Measurements from ENCODE around the gene MAP4.

MAP4 gene

DNA sequence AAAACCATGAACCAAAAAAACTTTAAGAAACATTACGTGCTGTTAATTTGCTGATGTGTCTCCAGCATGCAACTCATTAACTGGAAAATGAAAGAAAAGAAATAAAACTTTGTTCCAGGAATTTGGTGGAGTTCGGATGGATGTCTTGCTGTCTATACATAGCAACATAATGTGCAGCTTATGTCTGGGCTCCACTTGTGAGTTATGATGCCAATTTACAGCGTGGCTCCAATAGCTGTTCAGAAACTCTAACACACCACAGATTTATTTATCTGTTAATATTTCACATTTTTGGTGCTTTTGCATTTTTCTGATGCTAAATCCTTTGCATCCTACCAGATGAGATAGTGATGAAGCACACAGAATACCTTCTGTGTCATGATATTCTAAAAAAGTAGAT is 45.1 kb downstream of the MAP4 start:
- no peak for DNase-seq (ENCODE audit: low read depth in 2 of 2)

GRCh38 chr3:47964740-47965139 is 51.5 kb downstream of the MAP4 start:
- DNase-seq (ENCODE audit: low read depth in 2 of 2): no peak

DNA sequence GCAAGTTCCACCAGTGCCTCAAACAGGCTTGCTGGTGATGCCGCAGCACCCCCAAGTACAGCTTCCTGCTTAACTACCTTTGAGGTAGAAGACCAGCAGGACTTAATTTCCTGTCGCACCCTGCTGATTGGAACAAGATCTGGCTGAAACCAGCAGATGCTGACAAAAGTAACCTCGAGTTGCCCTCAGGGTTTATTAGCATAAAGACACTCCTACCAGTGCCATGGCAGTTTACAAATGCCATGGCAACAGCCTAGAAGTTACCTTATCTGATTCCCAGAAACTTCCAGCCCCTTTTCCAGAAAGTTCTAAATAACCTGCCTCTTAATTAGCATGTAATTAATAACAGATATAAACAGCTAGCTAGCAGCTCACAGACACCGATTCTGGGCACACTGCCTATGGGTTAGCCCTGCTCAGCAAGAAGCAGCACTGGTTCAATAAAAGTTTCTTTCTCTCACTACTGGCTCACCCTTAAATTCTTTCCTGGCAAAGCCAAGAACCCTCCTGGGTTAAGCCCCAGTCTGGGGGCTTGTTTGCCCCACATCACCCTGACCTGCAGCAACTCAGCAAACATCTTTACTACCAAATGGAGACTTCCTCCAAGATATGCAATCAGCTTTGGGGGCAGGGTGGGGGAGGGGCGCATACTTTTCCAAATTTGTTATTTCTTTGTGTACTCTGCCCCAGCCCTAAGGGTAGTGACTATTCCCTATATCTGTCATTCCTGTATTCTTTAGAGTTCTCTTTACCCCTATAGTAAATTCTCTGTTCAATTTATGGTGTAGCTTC is 54.2 kb downstream of the MAP4 start:
- no peak for DNase-seq (ENCODE audit: low read depth in 2 of 2)

DNA sequence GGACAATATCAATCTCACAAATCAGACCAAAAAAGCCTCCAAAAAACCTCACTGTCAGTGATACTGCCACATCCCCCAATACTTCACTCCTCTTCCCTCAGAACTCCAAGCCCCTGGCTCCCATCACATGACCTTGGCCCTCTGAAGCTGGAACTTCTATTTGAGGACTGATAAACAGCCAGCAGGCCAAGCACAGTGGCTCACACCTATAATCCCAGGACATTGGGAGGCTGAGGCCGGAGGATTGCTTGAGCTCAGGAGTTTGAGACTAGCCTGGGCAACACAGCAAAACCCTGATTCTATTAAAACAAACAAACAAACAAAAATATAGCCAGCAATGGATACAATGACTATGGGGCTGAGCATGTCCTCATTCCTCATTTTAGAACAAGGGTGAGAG is 55.2 kb downstream of the MAP4 start:
- no peak for DNase-seq (ENCODE audit: low read depth in 2 of 2)

DNA sequence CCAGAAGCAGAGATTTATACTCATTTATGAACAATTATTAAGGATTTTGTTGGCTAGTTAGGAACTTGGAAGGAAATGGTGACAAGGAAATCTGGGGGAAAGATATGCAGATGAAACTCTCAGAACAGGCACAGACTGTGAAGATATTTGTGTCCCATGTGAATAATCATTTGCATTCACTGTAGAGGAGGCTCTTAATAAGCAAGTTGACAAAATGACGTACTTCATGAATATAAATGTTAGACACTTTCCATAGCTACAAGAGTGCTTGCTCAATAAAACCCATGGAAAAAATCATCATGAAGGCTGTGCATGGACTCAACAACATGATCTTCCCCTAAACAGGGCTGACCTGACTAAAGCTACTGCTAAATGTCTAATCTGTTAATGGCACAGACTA is 59.7 kb downstream of the MAP4 start:
- DNase-seq (ENCODE audit: low read depth in 2 of 2): no peak

GRCh38 chr3:47954567-47954966 is 61.6 kb downstream of the MAP4 start:
- no peak for DNase-seq (ENCODE audit: low read depth in 2 of 2)

DNA sequence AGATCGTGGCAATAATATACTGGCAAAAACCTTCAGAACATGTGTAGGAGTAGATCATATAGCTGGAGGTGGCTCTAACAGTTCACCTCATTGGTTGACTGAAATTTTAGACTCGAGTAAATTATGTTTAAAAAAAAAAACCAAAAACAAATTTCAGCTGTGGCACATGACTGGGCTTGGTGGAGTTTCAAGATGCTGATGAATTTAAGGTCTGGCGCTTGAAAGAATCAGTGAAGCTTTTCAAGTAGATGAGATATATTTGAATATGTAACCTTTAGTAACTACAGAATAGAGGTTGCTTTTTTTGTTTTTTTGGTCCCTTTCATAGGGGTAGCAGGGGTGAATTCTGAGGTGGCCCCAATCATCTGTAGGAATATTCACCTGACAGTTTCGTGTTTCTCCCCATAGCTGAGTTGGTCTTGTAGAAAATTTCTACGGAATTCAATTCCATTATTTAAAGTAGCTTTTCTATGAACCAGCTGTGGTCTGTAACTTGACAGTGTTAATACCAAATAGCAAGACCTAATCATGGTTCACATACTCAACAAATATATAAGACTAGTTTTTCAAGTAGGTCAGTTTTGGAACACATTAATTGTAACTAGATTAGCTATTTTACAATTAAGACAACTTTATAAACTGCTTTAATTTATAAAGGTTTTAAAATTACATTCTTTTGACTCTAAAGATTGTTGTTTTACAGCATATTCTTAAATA is 65.6 kb downstream of the MAP4 start:
- DNase-seq (ENCODE audit: low read depth in 2 of 2): no peak

GRCh38 chr3:47949979-47950378 is 66.2 kb downstream of the MAP4 start:
- no peak for DNase-seq (ENCODE audit: low read depth in 2 of 2)

DNA sequence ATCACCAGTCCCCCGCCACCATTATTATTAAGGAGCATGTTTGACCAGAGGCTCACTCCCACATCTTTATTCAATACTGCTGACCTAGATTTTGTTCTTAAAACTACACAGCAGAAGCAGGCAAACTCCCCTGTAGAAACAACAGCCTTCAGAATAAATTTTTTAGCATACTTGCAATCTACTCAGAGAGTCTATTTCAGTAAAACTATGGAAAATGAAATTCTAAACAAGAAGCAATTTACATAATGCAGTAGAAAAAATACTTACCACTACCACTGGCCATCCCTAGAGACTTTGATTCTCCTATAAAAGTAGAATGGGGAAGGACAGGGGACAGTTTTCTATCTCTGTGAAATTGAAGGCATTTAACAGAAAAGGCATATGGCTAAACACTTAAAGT is 76.0 kb downstream of the MAP4 start:
- no peak for DNase-seq (ENCODE audit: low read depth in 2 of 2)

DNA sequence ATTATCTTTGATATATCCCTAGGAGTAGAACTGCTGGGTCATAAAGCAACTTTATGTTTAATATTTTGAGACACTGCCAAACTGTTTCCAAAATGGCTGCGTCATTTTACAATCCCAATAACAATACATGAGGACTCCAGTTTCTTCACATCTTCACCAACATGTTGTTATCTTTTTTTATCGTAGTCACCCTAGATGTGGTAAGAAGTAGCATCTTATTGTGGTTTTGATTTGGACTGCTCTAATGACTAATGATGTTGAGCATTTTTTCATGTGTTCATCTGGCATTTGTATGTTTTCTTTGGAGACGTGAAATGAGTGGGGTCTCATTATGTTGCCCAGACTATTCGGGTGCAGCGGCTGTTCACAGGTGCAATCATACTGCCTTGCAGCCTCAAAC is 83.8 kb downstream of the MAP4 start:
- DNase-seq (ENCODE audit: low read depth in 2 of 2): no peak

DNA sequence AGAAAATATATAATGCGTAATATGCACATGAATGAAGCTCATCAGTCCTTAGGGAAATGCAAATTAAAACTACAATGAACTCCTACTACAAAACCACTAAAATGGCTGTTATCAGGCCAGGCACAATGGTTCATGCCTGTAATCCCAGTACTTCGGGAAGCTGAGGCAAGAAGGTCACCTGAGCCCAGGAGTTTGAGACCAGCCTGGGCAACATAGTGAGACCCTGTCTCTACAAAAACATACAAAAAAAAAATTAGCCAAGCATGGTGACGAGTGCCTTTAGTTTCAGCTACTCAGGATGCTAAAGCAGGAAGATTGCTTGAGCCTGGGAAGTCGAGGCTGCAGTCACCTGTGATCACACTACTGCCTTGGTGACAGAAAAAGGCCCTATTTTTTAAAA is 85.2 kb downstream of the MAP4 start:
- no peak for DNase-seq (ENCODE audit: low read depth in 2 of 2)

- no peak for DNase-seq (ENCODE audit: low read depth in 2 of 2)
These were observed 99.5 kb downstream of the MAP4 start for GRCh38 chr3:47916696-47917095.

DNA sequence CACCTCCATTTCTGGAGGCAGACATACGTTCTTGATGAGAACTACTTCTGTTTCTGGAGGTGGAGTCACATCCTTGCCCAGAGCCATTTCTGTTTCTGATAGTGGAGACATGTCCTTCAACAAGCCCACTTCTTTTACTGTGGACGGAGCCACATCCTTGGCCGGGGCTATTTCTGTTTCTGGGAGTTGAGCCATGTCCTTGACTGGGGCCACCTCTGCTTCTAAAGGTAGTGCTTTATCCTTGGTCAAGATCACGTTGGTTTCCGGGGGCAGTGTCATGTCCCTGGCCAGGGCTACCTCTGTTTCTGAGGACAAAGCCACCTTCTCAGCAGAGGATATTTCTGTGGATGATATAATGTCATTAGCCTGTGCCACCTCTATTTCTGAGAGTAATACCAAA is 100.0 kb downstream of the MAP4 start:
- no peak for DNase-seq (ENCODE audit: low read depth in 2 of 2)

GRCh38 chr3:47912006-47912504 is 104.2 kb downstream of the MAP4 start:
- no peak for DNase-seq (ENCODE audit: low read depth in 2 of 2)

- no peak for DNase-seq (ENCODE audit: low read depth in 2 of 2)
These were observed 105.3 kb downstream of the MAP4 start for GRCh38 chr3:47910777-47911440.

DNA sequence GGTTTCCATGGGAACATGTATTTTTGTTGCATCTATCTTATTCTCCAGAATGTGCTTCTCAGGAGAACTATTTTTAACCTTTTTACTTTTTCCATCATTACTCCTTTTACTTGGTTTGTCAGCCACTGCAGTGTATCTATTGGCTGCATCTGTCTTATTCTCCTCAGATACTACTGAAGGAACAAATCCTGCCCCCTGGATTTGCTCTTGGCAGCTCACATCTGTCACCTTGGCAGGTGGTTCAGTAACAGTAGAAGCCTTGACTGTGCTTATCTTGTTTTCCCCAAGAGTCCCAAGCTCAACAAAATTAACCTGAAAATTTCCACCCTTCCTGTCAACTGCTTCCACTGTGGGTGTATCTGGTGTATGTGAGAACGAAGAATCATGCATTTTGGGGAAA is 106.0 kb downstream of the MAP4 start:
- DNase-seq (ENCODE audit: low read depth in 2 of 2): no peak

- DNase-seq (ENCODE audit: low read depth in 2 of 2): no peak
These were observed 106.6 kb downstream of the MAP4 start for GRCh38 chr3:47909607-47910006.

DNA sequence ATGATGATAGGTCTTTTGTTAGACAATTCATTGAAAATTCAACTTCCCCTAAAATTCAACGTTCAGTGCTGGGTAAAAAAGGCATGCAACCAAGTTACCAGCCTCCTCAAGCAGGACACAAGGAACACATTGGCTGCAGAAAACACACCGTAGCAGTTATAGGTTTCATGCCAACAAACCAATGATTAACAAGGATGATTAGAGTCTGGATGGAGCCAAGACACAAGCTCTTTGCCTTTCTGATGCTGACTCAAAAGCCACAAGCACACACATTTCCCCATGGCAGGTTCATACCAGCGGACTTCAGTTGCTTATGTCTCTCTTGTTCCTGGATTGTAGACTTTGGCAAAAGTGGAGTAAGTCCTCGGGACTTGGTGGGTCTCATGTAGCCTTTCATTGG is 107.5 kb downstream of the MAP4 start:
- DNase-seq (ENCODE audit: low read depth in 2 of 2): no peak

DNA sequence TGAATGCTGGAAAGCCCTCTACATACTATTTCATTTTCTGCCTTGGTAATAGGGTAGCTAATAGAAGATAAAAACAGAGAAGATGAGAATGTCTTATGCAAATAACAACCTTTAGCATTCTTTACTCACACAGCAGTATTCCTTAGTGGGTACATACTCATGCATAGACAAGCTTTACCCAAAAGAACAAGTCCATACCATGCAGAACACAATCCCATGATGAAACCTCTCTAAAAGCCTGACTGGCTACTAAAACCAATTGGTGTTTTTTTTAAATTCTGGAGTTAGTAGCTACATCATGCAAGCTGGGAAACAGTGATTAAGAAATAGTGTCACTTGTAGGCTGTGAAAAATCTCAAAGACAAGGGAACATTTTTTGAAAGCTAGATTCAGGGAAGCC is 108.4 kb downstream of the MAP4 start:
- no peak for DNase-seq (ENCODE audit: low read depth in 2 of 2)

DNA sequence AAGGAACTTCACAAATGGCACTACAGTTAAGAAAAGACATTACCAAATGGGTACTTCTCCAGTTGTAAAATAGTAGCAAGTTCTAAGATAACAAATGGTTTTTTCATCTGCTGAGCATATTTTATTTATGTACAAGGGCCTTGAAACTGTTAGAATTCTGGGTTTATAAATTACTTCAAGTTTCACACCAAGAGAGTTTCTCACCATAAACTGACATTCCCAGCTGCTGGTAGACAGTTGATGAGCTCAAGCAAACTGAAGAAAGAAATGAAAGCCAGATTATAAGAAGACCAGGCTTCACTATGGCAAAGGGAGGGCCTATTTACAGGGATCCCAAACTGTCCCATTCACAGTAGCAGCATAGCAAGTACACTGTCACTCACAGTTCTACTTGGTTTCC is 113.5 kb downstream of the MAP4 start:
- DNase-seq (ENCODE audit: low read depth in 2 of 2): no peak

DNA sequence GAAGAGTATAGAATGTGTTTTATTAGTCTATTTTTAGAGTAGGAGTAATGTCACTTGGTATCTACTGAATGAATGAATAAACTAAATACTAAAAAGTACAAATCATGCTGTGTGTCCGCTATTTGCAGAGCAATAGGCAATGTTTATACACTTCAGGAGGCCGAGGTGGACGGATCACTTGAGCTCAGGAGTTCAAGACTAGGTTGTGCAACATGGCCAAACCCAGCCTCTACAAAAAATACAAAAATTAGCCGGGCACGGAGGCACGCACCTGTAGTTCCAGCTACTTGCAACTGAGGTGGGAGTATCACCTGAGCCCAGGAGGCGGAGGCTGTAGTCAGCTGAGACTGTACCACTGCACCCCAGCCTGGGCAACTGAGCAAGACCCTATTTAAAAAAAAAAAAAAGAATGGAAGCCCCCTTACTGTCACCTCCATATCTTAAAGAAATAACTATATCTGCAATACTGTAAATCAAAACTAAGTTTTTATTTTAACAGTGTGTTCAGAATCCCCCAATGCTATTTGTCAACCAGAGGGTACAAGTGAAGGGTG is 114.9 kb downstream of the MAP4 start:
- no peak for DNase-seq (ENCODE audit: low read depth in 2 of 2)

DNA sequence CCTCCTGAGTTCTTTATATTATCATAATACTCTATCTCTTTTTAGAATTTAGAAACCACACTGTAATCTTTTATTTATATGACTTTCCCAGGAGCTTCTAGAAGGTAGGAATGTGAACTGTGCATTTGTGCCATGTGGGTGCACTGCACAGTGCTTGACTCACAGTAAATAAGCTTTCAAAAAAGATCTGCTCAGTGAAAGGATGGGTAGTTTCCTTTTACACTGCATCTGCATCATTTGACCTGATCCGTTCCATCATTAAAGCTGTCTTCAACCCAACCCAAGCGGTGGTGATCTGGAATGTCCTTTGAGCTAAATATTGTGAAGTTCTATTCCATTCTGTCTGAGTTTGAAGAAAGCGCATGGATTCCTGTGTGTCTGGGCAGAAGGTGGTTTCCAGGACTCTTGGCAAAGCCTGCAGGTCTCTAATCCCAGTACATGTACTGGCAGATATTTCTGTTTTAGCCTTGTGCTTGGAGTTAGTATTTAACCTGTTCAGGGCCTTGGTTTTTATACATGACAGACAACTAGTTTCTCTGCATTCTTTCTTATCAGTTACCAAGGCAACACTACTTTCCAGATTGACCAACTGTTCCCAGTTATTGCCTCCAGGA is 116.6 kb downstream of the MAP4 start:
- no peak for DNase-seq (ENCODE audit: low read depth in 2 of 2)

Data from stimulated activated CD8-positive, alpha-beta memory T cell treated with anti-CD3 and anti-CD28 coated beads, Interleukin-2, amount 100 ng/mL, for 48 hours (primary cell).